ENCODE measurements around the gene PRKN. TPM values are rescaled to one million over a fixed set of nuclear protein-coding genes. Genes with fewer than 3 reads are reported as not detected.

PRKN gene
- 0.79 and 1.5 TPM in 2 replicates for total RNA-seq

- DNase-seq (ENCODE audit: low read depth): peak; percentile 95
- Histone ChIP-seq H3K4me3 (ENCODE audit: low read depth, low read length) (peak within 1 kb of the TSS; percentile 84), H3K36me3 (ENCODE audit: control insufficient read depth, insufficient read depth, low read length) (no peaks in the 10 kb centered on the region), H3K27me3 (ENCODE audit: control insufficient read depth, insufficient read depth, low read length) (no peaks in the 10 kb centered on the region)
- no peak for TF ChIP-seq CTCF (IDR thresholded peaks at IDR 0.05; ENCODE audit: insufficient read depth, low read length, severe bottlenecking)
- no peak for FAIRE-seq
These were observed at the start of gene PRKN, which contains the start of gene PACRG for GRCh38 chr6:162727322-162728182. Gene PRKN, minus strand, starts transcription at chr6:162727766. Gene PACRG, plus strand, starts transcription at chr6:162727974.

GRCh38 chr6:162777091-162777490 is 49.5 kb upstream of the PRKN start:
- FAIRE-seq (no peak), DNase-seq (ENCODE audit: low read depth) (no peak)
- H3K27me3 ChIP-seq (ENCODE audit: control insufficient read depth, insufficient read depth, low read length): no peaks in the 10 kb centered on the region
- H3K36me3 ChIP-seq (ENCODE audit: control insufficient read depth, insufficient read depth, low read length): no peaks in the 10 kb centered on the region
- no peak overlapping the region for H3K4me3 ChIP-seq (ENCODE audit: low read depth, low read length)
- no peak for TF ChIP-seq CTCF (IDR thresholded peaks at IDR 0.05; ENCODE audit: insufficient read depth, low read length, severe bottlenecking)

GRCh38 chr6:162773996-162774395 is 46.4 kb upstream of the PRKN start:
- FAIRE-seq (no peak), DNase-seq (ENCODE audit: low read depth) (no peak)
- Histone ChIP-seq H3K4me3 (ENCODE audit: low read depth, low read length) (no peak overlapping the region), H3K36me3 (ENCODE audit: control insufficient read depth, insufficient read depth, low read length) (no peaks in the 10 kb centered on the region), H3K27me3 (ENCODE audit: control insufficient read depth, insufficient read depth, low read length) (no peaks in the 10 kb centered on the region)
- TF ChIP-seq CTCF (IDR thresholded peaks at IDR 0.05; ENCODE audit: insufficient read depth, low read length, severe bottlenecking): no peak

GRCh38 chr6:162772466-162772865 is 44.9 kb upstream of the PRKN start:
- no peaks in the 10 kb centered on the region for H3K27me3 ChIP-seq (ENCODE audit: control insufficient read depth, insufficient read depth, low read length)
- H3K36me3 ChIP-seq (ENCODE audit: control insufficient read depth, insufficient read depth, low read length): no peaks in the 10 kb centered on the region
- TF ChIP-seq CTCF (IDR thresholded peaks at IDR 0.05; ENCODE audit: insufficient read depth, low read length, severe bottlenecking): no peak
- no peak for DNase-seq (ENCODE audit: low read depth)
- H3K4me3 ChIP-seq (ENCODE audit: low read depth, low read length): no peak overlapping the region
- no peak for FAIRE-seq

- TF ChIP-seq CTCF (IDR thresholded peaks at IDR 0.05; ENCODE audit: insufficient read depth, low read length, severe bottlenecking): no peak
- Histone ChIP-seq H3K36me3 (ENCODE audit: control insufficient read depth, insufficient read depth, low read length) (no peaks in the 10 kb centered on the region), H3K27me3 (ENCODE audit: control insufficient read depth, insufficient read depth, low read length) (no peaks in the 10 kb centered on the region), H3K4me3 (ENCODE audit: low read depth, low read length) (no peak overlapping the region)
- FAIRE-seq (no peak), DNase-seq (ENCODE audit: low read depth) (no peak)
These were observed 43.4 kb upstream of the PRKN start for GRCh38 chr6:162770955-162771354.

Data from bronchial epithelial cell (primary cell).